HCT116 (cell line): ENCODE measurements around the gene SKI.

Source experiments
- CTCF ChIP-seq, 3 experiments: fragments of 200-600 bp in 1 of 3; sonication (generic) in 1 of 3; IDR thresholded peaks in 2 of 3; conservative IDR thresholded peaks in 1 of 3; 2 replicates each; pipeline ENCODE4 v1.5.1; 2012 to 2017; ENCODE audit warnings: low read depth in 2 of 3, low read length in 2 of 3, antibody characterized with exemption in 1 of 3, borderline replicate concordance in 1 of 3, control low read depth in 1 of 3, mild to moderate bottlenecking in 1 of 3, mixed read lengths in 1 of 3, mixed run types in 1 of 3, moderate library complexity in 1 of 3; ENCODE audit not compliant: insufficient read depth in 1 of 3
- EZH2 ChIP-seq: fragments of 200-600 bp; sonication (generic); IDR thresholded peaks from 2 replicates; pipeline ENCODE4 v1.6.1; 2017; ENCODE audit warnings: antibody characterized with exemption, mixed run types
- MAX ChIP-seq: IDR thresholded peaks from 2 replicates; pipeline ENCODE4 v1.6.1; 2012
- POLR2A ChIP-seq: IDR thresholded peaks from 2 replicates; pipeline ENCODE4 v1.7.0; 2011; ENCODE audit warnings: borderline replicate concordance; ENCODE audit not compliant: insufficient read depth, insufficient read length; ENCODE audit errors: extremely low read depth
- POLR2AphosphoS5 ChIP-seq: IDR thresholded peaks from 2 replicates; pipeline ENCODE4 v1.6.1; 2011; ENCODE audit warnings: mild to moderate bottlenecking, low read depth, low read length, moderate library complexity
- RAD21 ChIP-seq: IDR thresholded peaks from 2 replicates; pipeline ENCODE4 v1.6.1; 2012; ENCODE audit warnings: low read depth, mild to moderate bottlenecking
- SIN3A ChIP-seq: IDR thresholded peaks from 2 replicates; pipeline ENCODE4 v1.6.1; 2012; ENCODE audit warnings: low read depth
- TCF7L2 ChIP-seq: IDR thresholded peaks from 2 replicates; pipeline ENCODE4 v1.7.0; 2011; ENCODE audit warnings: borderline replicate concordance, inconsistent platforms; ENCODE audit not compliant: insufficient read depth, insufficient read length; ENCODE audit errors: extremely low read depth
- YY1 ChIP-seq: IDR thresholded peaks from 2 replicates; pipeline ENCODE4 v1.6.1; 2011; ENCODE audit warnings: low read length, low read depth, moderate library complexity, mild to moderate bottlenecking; ENCODE audit not compliant: insufficient replicate concordance; ENCODE audit errors: extremely low read depth
- ZFX ChIP-seq: fragments of 450-650 bp; IDR thresholded peaks from 2 replicates; pipeline ENCODE4 v1.6.1; 2017
- ZNF274 ChIP-seq: fragments of 200-500 bp; sonication (Bioruptor generic); IDR thresholded peaks from 2 replicates; pipeline ENCODE4 v1.6.1; 2014; ENCODE audit warnings: mild to moderate bottlenecking, low read depth, low read length, inconsistent platforms
- TF ChIP-seq, protein P1 (sequence below): IDR thresholded peaks from 2 replicates; pipeline ENCODE4 v1.6.1; 2012; ENCODE audit warnings: low read depth

GRCh38 chr1:2182376-2182775 lies 45.7 kb upstream of the SKI start:
- no peak for TF ChIP-seq EZH2
- no peak for TF ChIP-seq POLR2A
- TF ChIP-seq, protein P1, sequence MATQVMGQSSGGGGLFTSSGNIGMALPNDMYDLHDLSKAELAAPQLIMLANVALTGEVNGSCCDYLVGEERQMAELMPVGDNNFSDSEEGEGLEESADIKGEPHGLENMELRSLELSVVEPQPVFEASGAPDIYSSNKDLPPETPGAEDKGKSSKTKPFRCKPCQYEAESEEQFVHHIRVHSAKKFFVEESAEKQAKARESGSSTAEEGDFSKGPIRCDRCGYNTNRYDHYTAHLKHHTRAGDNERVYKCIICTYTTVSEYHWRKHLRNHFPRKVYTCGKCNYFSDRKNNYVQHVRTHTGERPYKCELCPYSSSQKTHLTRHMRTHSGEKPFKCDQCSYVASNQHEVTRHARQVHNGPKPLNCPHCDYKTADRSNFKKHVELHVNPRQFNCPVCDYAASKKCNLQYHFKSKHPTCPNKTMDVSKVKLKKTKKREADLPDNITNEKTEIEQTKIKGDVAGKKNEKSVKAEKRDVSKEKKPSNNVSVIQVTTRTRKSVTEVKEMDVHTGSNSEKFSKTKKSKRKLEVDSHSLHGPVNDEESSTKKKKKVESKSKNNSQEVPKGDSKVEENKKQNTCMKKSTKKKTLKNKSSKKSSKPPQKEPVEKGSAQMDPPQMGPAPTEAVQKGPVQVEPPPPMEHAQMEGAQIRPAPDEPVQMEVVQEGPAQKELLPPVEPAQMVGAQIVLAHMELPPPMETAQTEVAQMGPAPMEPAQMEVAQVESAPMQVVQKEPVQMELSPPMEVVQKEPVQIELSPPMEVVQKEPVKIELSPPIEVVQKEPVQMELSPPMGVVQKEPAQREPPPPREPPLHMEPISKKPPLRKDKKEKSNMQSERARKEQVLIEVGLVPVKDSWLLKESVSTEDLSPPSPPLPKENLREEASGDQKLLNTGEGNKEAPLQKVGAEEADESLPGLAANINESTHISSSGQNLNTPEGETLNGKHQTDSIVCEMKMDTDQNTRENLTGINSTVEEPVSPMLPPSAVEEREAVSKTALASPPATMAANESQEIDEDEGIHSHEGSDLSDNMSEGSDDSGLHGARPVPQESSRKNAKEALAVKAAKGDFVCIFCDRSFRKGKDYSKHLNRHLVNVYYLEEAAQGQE = no peak
- no peak for TF ChIP-seq MAX
- no peak for TF ChIP-seq CTCF (IDR thresholded peaks at IDR 0.05 in 2 of 3, conservative IDR thresholded peaks at IDR 0.05 in 1 of 3; ENCODE audit: borderline replicate concordance in 1 of 3, insufficient read depth in 1 of 3, low read depth in 2 of 3, low read length in 2 of 3)
- TF ChIP-seq YY1 = no peak
- no peak for TF ChIP-seq RAD21
- TF ChIP-seq TCF7L2 = no peak
- no peak for TF ChIP-seq ZFX
- TF ChIP-seq SIN3A = no peak
- TF ChIP-seq ZNF274 = no peak
- no peak for TF ChIP-seq POLR2AphosphoS5
